ENCODE results near the gene SPATA12. TPM values are rescaled to one million over a fixed set of nuclear protein-coding genes. Genes with fewer than 3 reads are reported as not detected.

SPATA12 gene
- total RNA-seq, 1 experiment from 2014 or later: 0.10 TPM

GRCh38 chr3:57053122-57053521, 7.3 kb upstream of the SPATA12 start:
- H3K27me3 ChIP-seq (ENCODE audit: control insufficient read depth, insufficient read depth, low read length): no peaks in the 10 kb centered on the region
- CTCF ChIA-PET: no interaction called here
- ATAC-seq (no peak), DNase-seq (ENCODE audit: low read depth, low spot score) (no peak)
- TF ChIP-seq REST (IDR thresholded peaks at IDR 0.05; ENCODE audit: insufficient read depth in 1 of 2, low read depth in 2 of 2, low read length in 1 of 2) (no peak), POLR2AphosphoS5 (IDR thresholded peaks at IDR 0.05; ENCODE audit: low read depth, low read length) (no peak), CTCF (IDR thresholded peaks at IDR 0.05) (no peak), TCF7L2 (IDR thresholded peaks at IDR 0.05; ENCODE audit: low read depth, low read length) (no peak), SIN3A (IDR thresholded peaks at IDR 0.05; ENCODE audit: borderline replicate concordance, insufficient read depth, low read depth, low read length) (no peak)
- POLR2A ChIA-PET: no interaction called here
- H3K27ac ChIP-seq (ENCODE audit: low read length): no peak overlapping the region
- no TSS peak for BruUV-seq (replicated peaks)
- H3K9me3 ChIP-seq (ENCODE audit: control insufficient read depth, insufficient read depth, low read depth, low read length): no peaks in the 10 kb centered on the region
- no peaks in the 10 kb centered on the region for H3K36me3 ChIP-seq (ENCODE audit: control insufficient read depth, insufficient read depth, low read length)
- H3K4me1 ChIP-seq (ENCODE audit: control insufficient read depth, insufficient read depth, low read length): peaks cover 2% of the 10 kb centered on the region
- intact Hi-C loops (cut with micrococcal nuclease; ENCODE audit: unreplicated experiment): no loop called here
- no peak overlapping the region for H3K4me3 ChIP-seq (ENCODE audit: low read depth in 2 of 2, low read length in 2 of 2)
- in situ Hi-C loops (cut with HindIII; ENCODE audit: low pct_unique_long_range_greater_than_20kb, low sequenced_read_pairs): no loop called here

- H3K4me3 ChIP-seq (ENCODE audit: low read depth in 2 of 2, low read length in 2 of 2): no peak overlapping the region
- H3K36me3 ChIP-seq (ENCODE audit: control insufficient read depth, insufficient read depth, low read length): no peaks in the 10 kb centered on the region
- ATAC-seq: no peak
- CTCF ChIA-PET: no interaction called here
- no peaks in the 10 kb centered on the region for H3K9me3 ChIP-seq (ENCODE audit: control insufficient read depth, insufficient read depth, low read depth, low read length)
- H3K27me3 ChIP-seq (ENCODE audit: control insufficient read depth, insufficient read depth, low read length): no peaks in the 10 kb centered on the region
- TF ChIP-seq SIN3A (IDR thresholded peaks at IDR 0.05; ENCODE audit: borderline replicate concordance, insufficient read depth, low read depth, low read length) (no peak), CTCF (IDR thresholded peaks at IDR 0.05) (no peak), POLR2AphosphoS5 (IDR thresholded peaks at IDR 0.05; ENCODE audit: low read depth, low read length) (no peak), REST (IDR thresholded peaks at IDR 0.05; ENCODE audit: insufficient read depth in 1 of 2, low read depth in 2 of 2, low read length in 1 of 2) (no peak), TCF7L2 (IDR thresholded peaks at IDR 0.05; ENCODE audit: low read depth, low read length) (no peak)
- peaks cover 21% of the 10 kb centered on the region for H3K4me1 ChIP-seq (ENCODE audit: control insufficient read depth, insufficient read depth, low read length)
- in situ Hi-C loops (cut with HindIII; ENCODE audit: low pct_unique_long_range_greater_than_20kb, low sequenced_read_pairs): no loop called here
- no peak overlapping the region for H3K27ac ChIP-seq (ENCODE audit: low read length)
- intact Hi-C loops (cut with micrococcal nuclease; ENCODE audit: unreplicated experiment): no loop called here
- BruUV-seq (replicated peaks): no TSS peak
- DNase-seq (ENCODE audit: low read depth, low spot score): no peak
- POLR2A ChIA-PET: no interaction called here
Observed at GRCh38 chr3:57057351-57057750, 3.1 kb upstream of the SPATA12 start.

Data from Panc1 (cell line).